ENCODE data around the gene ABCC2.

Gene ABCC2

DNA sequence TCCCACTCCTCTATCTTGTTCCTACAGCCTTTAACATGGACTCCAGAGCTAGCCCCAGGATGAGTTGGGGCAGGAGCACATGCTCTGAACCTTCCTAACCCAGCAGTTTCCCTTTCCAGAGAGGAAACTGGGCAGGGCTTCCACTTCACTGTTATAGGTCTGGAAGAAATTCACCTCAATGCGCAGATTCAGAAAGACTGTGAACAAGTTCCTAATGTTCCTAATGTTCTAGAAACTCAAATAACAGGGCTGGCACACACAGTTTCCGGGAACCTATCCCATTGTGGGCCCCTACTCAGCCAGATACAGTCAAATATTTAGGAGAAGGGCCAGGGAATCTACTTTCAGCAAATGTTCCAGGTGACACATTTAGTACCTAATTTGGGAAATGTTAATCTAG lies 29.7 kb downstream of the ABCC2 start:
- TF ChIP-seq, protein P1, sequence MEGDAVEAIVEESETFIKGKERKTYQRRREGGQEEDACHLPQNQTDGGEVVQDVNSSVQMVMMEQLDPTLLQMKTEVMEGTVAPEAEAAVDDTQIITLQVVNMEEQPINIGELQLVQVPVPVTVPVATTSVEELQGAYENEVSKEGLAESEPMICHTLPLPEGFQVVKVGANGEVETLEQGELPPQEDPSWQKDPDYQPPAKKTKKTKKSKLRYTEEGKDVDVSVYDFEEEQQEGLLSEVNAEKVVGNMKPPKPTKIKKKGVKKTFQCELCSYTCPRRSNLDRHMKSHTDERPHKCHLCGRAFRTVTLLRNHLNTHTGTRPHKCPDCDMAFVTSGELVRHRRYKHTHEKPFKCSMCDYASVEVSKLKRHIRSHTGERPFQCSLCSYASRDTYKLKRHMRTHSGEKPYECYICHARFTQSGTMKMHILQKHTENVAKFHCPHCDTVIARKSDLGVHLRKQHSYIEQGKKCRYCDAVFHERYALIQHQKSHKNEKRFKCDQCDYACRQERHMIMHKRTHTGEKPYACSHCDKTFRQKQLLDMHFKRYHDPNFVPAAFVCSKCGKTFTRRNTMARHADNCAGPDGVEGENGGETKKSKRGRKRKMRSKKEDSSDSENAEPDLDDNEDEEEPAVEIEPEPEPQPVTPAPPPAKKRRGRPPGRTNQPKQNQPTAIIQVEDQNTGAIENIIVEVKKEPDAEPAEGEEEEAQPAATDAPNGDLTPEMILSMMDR (IDR thresholded peaks at IDR 0.05): no peak

DNA sequence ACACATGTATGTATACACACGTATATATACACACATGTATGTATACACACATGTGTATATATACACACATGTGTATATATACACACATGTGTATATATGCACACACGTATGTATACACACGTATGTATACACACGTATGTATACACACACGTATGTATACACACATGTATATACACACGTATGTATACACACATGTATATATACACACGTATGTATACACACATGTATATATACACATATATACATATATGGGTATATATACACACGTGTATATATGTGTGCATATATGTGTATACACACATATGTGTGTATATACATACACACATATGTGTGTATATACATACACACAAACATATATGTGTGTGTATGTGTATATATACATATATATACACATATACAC lies 31.7 kb downstream of the ABCC2 start:
- TF ChIP-seq, protein P1 (IDR thresholded peaks at IDR 0.05): no peak

DNA sequence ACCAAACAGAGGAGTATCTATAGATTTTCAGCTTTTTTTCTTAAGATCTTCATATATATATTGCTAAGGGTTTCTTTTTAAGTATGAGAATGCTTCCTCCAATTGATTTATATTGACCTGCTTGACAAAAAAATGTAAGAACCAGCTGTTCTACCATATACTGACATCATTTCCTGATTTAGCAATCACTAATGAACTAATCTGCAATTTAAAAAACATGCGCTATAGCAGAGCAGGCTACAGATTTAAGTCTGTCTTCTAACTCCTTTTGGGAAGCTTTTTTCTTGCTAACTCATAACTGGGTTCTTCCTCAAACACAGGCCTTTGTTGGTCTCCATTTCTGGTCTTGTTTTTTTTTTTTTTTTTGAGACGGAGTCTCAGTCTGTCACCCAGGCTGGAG lies 33.2 kb downstream of the ABCC2 start:
- TF ChIP-seq, protein P1 (IDR thresholded peaks at IDR 0.05): no peak

DNA sequence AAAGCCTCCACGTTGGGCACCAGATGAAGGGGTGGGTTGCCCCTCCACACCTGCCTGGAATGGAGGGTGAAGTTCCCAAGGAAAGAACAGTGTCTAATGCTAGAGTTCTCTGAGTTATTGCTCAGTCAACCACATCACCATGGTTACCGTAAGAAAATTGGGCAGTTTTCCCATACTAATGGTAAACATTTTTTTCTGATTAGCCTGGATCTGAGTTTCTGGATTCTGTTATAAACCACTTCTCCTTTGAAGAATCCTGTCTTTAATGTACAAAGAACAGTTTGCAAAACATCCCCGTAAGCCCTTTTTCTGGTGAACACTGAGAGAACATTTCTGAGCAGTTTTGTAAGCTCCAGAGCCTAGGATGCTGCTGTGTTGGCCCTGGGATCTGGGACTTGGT lies 45.5 kb downstream of the ABCC2 start:
- TF ChIP-seq, protein P1 (IDR thresholded peaks at IDR 0.05): no peak

DNA sequence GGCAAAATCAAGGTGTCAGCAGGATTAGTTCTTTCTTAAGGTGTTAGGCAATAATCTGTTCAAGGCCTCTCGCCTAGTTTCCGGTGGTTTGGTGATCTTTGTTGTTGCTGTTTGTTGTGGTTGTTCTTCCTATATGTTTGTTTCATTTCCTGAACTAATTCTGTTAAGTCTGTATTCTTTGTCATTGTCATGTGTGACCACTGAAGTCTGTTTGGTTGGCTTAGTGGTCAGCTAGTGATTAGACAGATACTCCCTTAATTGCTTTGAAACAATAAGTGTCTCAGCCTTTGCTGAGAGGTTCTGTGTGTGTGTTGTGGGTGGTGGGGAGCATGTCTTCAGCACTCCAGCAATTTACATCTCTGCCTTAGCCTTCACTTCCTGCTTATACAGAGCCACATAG lies 46.0 kb downstream of the ABCC2 start:
- TF ChIP-seq, protein P1 (IDR thresholded peaks at IDR 0.05): no peak

GRCh38 chr10:99832439-99832838 lies 50.0 kb downstream of the ABCC2 start:
- TF ChIP-seq, protein P1 (IDR thresholded peaks at IDR 0.05): no peak

- TF ChIP-seq, protein P1 (IDR thresholded peaks at IDR 0.05): no peak
Observed at GRCh38 chr10:99834410-99834809, 52.0 kb downstream of the ABCC2 start.

DNA sequence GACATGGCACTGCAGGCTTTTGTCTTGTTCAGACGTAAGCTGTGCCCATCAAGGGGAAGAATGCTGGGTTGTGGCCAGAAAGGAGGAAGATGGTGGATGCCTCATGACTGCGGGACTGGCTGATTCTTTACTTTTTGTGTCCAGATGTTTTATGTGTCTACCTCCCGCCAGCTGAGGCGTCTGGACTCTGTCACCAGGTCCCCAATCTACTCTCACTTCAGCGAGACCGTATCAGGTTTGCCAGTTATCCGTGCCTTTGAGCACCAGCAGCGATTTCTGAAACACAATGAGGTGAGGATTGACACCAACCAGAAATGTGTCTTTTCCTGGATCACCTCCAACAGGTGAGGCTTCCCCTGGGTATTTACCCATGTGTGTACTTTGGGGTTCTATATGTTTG lies 53.5 kb downstream of the ABCC2 start:
- TF ChIP-seq, protein P1 (IDR thresholded peaks at IDR 0.05): no peak
